Activated CD8-positive, alpha-beta memory T cell treated with anti-CD3 and anti-CD28 coated beads, Interleukin-2, amount 10 ng/mL, durations not matched to agents 7 days and 5 days (primary cell): ENCODE results near the gene KMT2C. TPM values are rescaled to one million over a fixed set of nuclear protein-coding genes. Genes with fewer than 3 reads are reported as not detected.
"Not testable (repeated sequence)": the region's sequence is repeated elsewhere in the genome, so short reads cannot be mapped to it uniquely, and the experiment has no call there.

Experiments
- ATAC-seq: fragments of 150-1000 bp; cut with Tn5 transposase; one replicate; pipeline ENCODE4 v1.10.0; 2021; ENCODE audit warnings: moderate library complexity
- CTCF ChIA-PET: fragments of 350-600 bp; sonication (Branson Sonifier 250); formaldehyde crosslinking; loops from one replicate; lab custom pipeline; 2021; ENCODE audit warnings: antibody characterized with exemption; lab: Charles Lee
- DNase-seq: peaks from one replicate; pipeline ENCODE4 v3.0.0-alpha.2; 2020
- H3K27ac Mint-ChIP-seq: one replicate; pipeline ENCODE4 v1.8.0; 2021; ENCODE audit warnings: mild to moderate bottlenecking, mixed read lengths
- H3K27me3 Mint-ChIP-seq: one replicate; pipeline ENCODE4 v1.8.0; 2021; ENCODE audit warnings: mixed read lengths
- H3K36me3 Mint-ChIP-seq: one replicate; pipeline ENCODE4 v1.8.0; 2021; ENCODE audit warnings: mild to moderate bottlenecking, mixed read lengths
- H3K4me1 Mint-ChIP-seq: one replicate; pipeline ENCODE4 v1.8.0; 2021; ENCODE audit warnings: mixed read lengths
- H3K4me3 Mint-ChIP-seq: one replicate; pipeline ENCODE4 v1.8.0; 2021; ENCODE audit warnings: mild to moderate bottlenecking, moderate library complexity, mixed read lengths
- H3K9me3 Mint-ChIP-seq: one replicate; pipeline ENCODE4 v1.8.0; 2022; ENCODE audit warnings: low read depth, mixed read lengths
- total RNA-seq, 2 experiments: library from RNA; stranded (reverse); gene quantifications; one replicate each; pipeline ENCODE4 v1.2.3, GENCODE V29; 2021

KMT2C gene
- total RNA-seq, 2 experiments from 2014 or later = 58.2 to 86.6 TPM

GRCh38 chr7:152434511-152435383 is 1.1 kb downstream of the KMT2C start:
- not testable (repeated sequence) for H3K9me3 Mint-ChIP-seq, H3K36me3 Mint-ChIP-seq, H3K27me3 Mint-ChIP-seq
- Mint-ChIP-seq H3K27ac (peak overlapping the region; percentile 91), H3K4me3 (peak overlapping the region; percentile 93), H3K4me1 (peaks cover 24% of the 10 kb centered on the region)
- ATAC-seq (peak; percentile 22), DNase-seq (peak; percentile 61)
- CTCF ChIA-PET = interaction anchor here (0.9 to 1.6 kb wide), 3 partner anchors 98 to 125 kb away, joined by 3 to 4 read pairs (median 3); no protein-coding TSS in a partner anchor

GRCh38 chr7:152433721-152434490 is 1.9 kb downstream of the KMT2C start:
- H3K27ac Mint-ChIP-seq = peak overlapping the region; percentile 91
- CTCF ChIA-PET = interaction anchor here (0.9 to 1.6 kb wide), 5 partner anchors 9 to 124 kb away, joined by 3 to 4 read pairs (median 3); no protein-coding TSS in a partner anchor
- H3K27me3 Mint-ChIP-seq, H3K9me3 Mint-ChIP-seq, H3K36me3 Mint-ChIP-seq: not testable (repeated sequence)
- peak overlapping the region; percentile 93 for H3K4me3 Mint-ChIP-seq
- DNase-seq = peak; percentile 73
- H3K4me1 Mint-ChIP-seq = peaks cover 26% of the 10 kb centered on the region
- ATAC-seq = peak; percentile 20

- H3K9me3 Mint-ChIP-seq, ATAC-seq, DNase-seq, H3K36me3 Mint-ChIP-seq, H3K27me3 Mint-ChIP-seq: not testable (repeated sequence)
- CTCF ChIA-PET = interaction anchor here (1.6 kb wide), 1 partner anchor 99 kb away, joined by 3 read pairs; no protein-coding TSS in a partner anchor
- Mint-ChIP-seq H3K4me1 (peaks cover 31% of the 10 kb centered on the region), H3K27ac (peak overlapping the region; percentile 91), H3K4me3 (peak overlapping the region; percentile 93)
Measured at GRCh38 chr7:152432735-152433134, 3.1 kb downstream of the KMT2C start.

- Mint-ChIP-seq H3K9me3 (no peaks in the 10 kb centered on the region), H3K36me3 (peaks cover 3% of the 10 kb centered on the region), H3K27me3 (no peaks in the 10 kb centered on the region), H3K4me3 (no peak overlapping the region), H3K4me1 (peaks cover 30% of the 10 kb centered on the region), H3K27ac (no peak overlapping the region)
- no peak for DNase-seq
- no peak for ATAC-seq
- CTCF ChIA-PET = no interaction called here
Measured at GRCh38 chr7:152430854-152431253, 4.9 kb downstream of the KMT2C start.

GRCh38 chr7:152430118-152430517 is 5.7 kb downstream of the KMT2C start:
- peaks cover 32% of the 10 kb centered on the region for H3K4me1 Mint-ChIP-seq
- ATAC-seq, DNase-seq, H3K9me3 Mint-ChIP-seq, CTCF ChIA-PET, H3K27me3 Mint-ChIP-seq, H3K4me3 Mint-ChIP-seq, H3K27ac Mint-ChIP-seq, H3K36me3 Mint-ChIP-seq: not testable (repeated sequence)

- Mint-ChIP-seq H3K27me3 (no peaks in the 10 kb centered on the region), H3K4me3 (no peak overlapping the region), H3K4me1 (peaks cover 36% of the 10 kb centered on the region), H3K9me3 (peaks cover 10% of the 10 kb centered on the region), H3K36me3 (peaks cover 37% of the 10 kb centered on the region), H3K27ac (no peak overlapping the region)
- ATAC-seq = no peak
- CTCF ChIA-PET = interaction anchor here (0.7 kb wide), 1 partner anchor 9 kb away, joined by 3 read pairs; no protein-coding TSS in a partner anchor
- DNase-seq = no peak
Measured at GRCh38 chr7:152424348-152425108, 11.3 kb downstream of the KMT2C start.

- H3K27ac Mint-ChIP-seq = no peak overlapping the region
- H3K4me3 Mint-ChIP-seq = no peak overlapping the region
- H3K36me3 Mint-ChIP-seq = peaks cover 40% of the 10 kb centered on the region
- DNase-seq = no peak
- H3K4me1 Mint-ChIP-seq = peaks cover 36% of the 10 kb centered on the region
- CTCF ChIA-PET = interaction anchor here (0.7 kb wide), 1 partner anchor 10 kb away, joined by 3 read pairs; no protein-coding TSS in a partner anchor
- no peak for ATAC-seq
- peaks cover 10% of the 10 kb centered on the region for H3K9me3 Mint-ChIP-seq
- H3K27me3 Mint-ChIP-seq = no peaks in the 10 kb centered on the region
Measured at GRCh38 chr7:152423991-152424347, 11.8 kb downstream of the KMT2C start.

- H3K27ac Mint-ChIP-seq, H3K4me3 Mint-ChIP-seq, CTCF ChIA-PET, DNase-seq, H3K27me3 Mint-ChIP-seq, ATAC-seq: not testable (repeated sequence)
- peaks cover 31% of the 10 kb centered on the region for H3K4me1 Mint-ChIP-seq
- peaks cover 10% of the 10 kb centered on the region for H3K9me3 Mint-ChIP-seq
- H3K36me3 Mint-ChIP-seq = peaks cover 46% of the 10 kb centered on the region
Measured at GRCh38 chr7:152423171-152423570, 12.6 kb downstream of the KMT2C start.

GRCh38 chr7:152420950-152421349 is 14.9 kb downstream of the KMT2C start:
- ATAC-seq, CTCF ChIA-PET, DNase-seq, H3K27me3 Mint-ChIP-seq, H3K27ac Mint-ChIP-seq, H3K4me3 Mint-ChIP-seq: not testable (repeated sequence)
- H3K36me3 Mint-ChIP-seq = peaks cover 44% of the 10 kb centered on the region
- H3K9me3 Mint-ChIP-seq = peaks cover 10% of the 10 kb centered on the region
- peaks cover 24% of the 10 kb centered on the region for H3K4me1 Mint-ChIP-seq

- CTCF ChIA-PET = no interaction called here
- H3K27me3 Mint-ChIP-seq = no peaks in the 10 kb centered on the region
- no peak overlapping the region for H3K27ac Mint-ChIP-seq
- H3K4me1 Mint-ChIP-seq = peaks cover 19% of the 10 kb centered on the region
- DNase-seq (no peak), ATAC-seq (no peak)
- H3K9me3 Mint-ChIP-seq = peaks cover 7% of the 10 kb centered on the region
- H3K4me3 Mint-ChIP-seq = no peak overlapping the region
- peaks cover 41% of the 10 kb centered on the region for H3K36me3 Mint-ChIP-seq
Measured at GRCh38 chr7:152419473-152420429, 16.1 kb downstream of the KMT2C start.

GRCh38 chr7:152414779-152415178 is 21.0 kb downstream of the KMT2C start:
- CTCF ChIA-PET = no interaction called here
- peaks cover 4% of the 10 kb centered on the region for H3K4me1 Mint-ChIP-seq
- no peak overlapping the region for H3K4me3 Mint-ChIP-seq
- DNase-seq (no peak), ATAC-seq (no peak)
- peaks cover 2% of the 10 kb centered on the region for H3K9me3 Mint-ChIP-seq
- H3K27me3 Mint-ChIP-seq = no peaks in the 10 kb centered on the region
- H3K27ac Mint-ChIP-seq = no peak overlapping the region
- peaks cover 13% of the 10 kb centered on the region for H3K36me3 Mint-ChIP-seq

GRCh38 chr7:152411389-152411788 is 24.4 kb downstream of the KMT2C start:
- H3K27ac Mint-ChIP-seq = no peak overlapping the region
- CTCF ChIA-PET = no interaction called here

More at GRCh38 chr7:152411389-152411788, 24.4 kb downstream of the KMT2C start:
- DNase-seq = no peak
- peaks cover 6% of the 10 kb centered on the region for H3K9me3 Mint-ChIP-seq
- no peak for ATAC-seq
- no peak overlapping the region for H3K4me3 Mint-ChIP-seq
- peaks cover 4% of the 10 kb centered on the region for H3K36me3 Mint-ChIP-seq
- H3K27me3 Mint-ChIP-seq = no peaks in the 10 kb centered on the region
- H3K4me1 Mint-ChIP-seq = no peaks in the 10 kb centered on the region
